ENCODE results near the gene ZDHHC12. TPM values are rescaled to one million over a fixed set of nuclear protein-coding genes. Genes with fewer than 3 reads are reported as not detected.

ZDHHC12 gene
- total and polyA plus RNA-seq, 2 donors (not counting 3 experiments of a cell fraction or from before 2014, with no cell fraction given): 28.8 to 62.0 TPM

GRCh38 chr9:128771745-128772519, 48.0 kb upstream of the ZDHHC12 start, which contains the start of gene ZER1:
Gene ZER1, minus strand, starts transcription at chr9:128771927. Its CDS starts 16,362 bp downstream, at chr9:128755565.
- TSS peak; percentile 88 for BruUV-seq (replicated peaks)
- dilution Hi-C loops (cut with MboI; ENCODE audit: extremely low pct_ligation_motif_present, low sequenced_read_pairs) (no loop called here), intact Hi-C loops (cut with micrococcal nuclease) (loop anchor here (1.0 kb wide), 3 partner anchors 15 to 137 kb away; partner anchors contain the start of genes TBC1D13 and ZDHHC12)
- Histone ChIP-seq H3K27ac (ENCODE audit: insufficient read depth, low read depth, low read length) (peak within 1 kb of the TSS; percentile 39), H3K9me1 (replicated peaks; ENCODE audit: control insufficient read depth, extremely low read depth, insufficient read depth, low read length) (no peaks in the 10 kb centered on the region), H3K36me3 (ENCODE audit: control insufficient read depth in 2 of 2, extremely low read depth in 1 of 2, insufficient read depth in 2 of 2, low read length in 2 of 2) (no peaks in the 10 kb centered on the region), H3K4me3 (replicated peaks in 1 of 3; ENCODE audit: insufficient read depth in 1 of 3, low read depth in 1 of 3, low read length in 3 of 3) (peak within 1 kb of the TSS; percentile 49 to 86 (median 66)), H3K79me2 (ENCODE audit: control insufficient read depth, insufficient read depth, low read length) (no peaks in the 10 kb centered on the region), H3K4me2 (ENCODE audit: insufficient read depth, low read length) (peak within 1 kb of the TSS; percentile 56), H2AFZ (ENCODE audit: low read depth, low read length) (peak within 1 kb of the TSS; percentile 77), H3K27me3 (ENCODE audit: control insufficient read depth in 2 of 2, insufficient read depth in 2 of 2, low read length in 2 of 2) (no peaks in the 10 kb centered on the region), H3K9me3 (replicated peaks; ENCODE audit: control insufficient read depth, insufficient read depth, low read length) (no peaks in the 10 kb centered on the region), H4K20me1 (replicated peaks; ENCODE audit: control insufficient read depth, extremely low read depth, insufficient read depth, low read length) (no peaks in the 10 kb centered on the region), H3K9ac (replicated peaks; ENCODE audit: extremely low read depth, insufficient read depth, low read length) (peak within 1 kb of the TSS; percentile 83), H3K4me1 (ENCODE audit: control insufficient read depth, extremely low read depth, insufficient read depth, low read length) (peaks cover 7% of the 10 kb centered on the region)
- peak; percentile 59 for FAIRE-seq
- POLR2A ChIA-PET: interaction anchor here (0.6 kb wide), 1 partner anchor 43 kb away, joined by 5 read pairs; no protein-coding TSS in a partner anchor
- CTCF ChIA-PET: interaction anchor here (1.1 to 1.4 kb wide), 4 partner anchors 10 to 55 kb away, joined by 3 to 7 read pairs (median 6); partner anchors contain the start of gene ENDOG
- TF ChIP-seq POLR2AphosphoS5 (IDR thresholded peaks at IDR 0.05; ENCODE audit: insufficient read depth, low read depth, low read length): peak; percentile 93
- no peak for TF ChIP-seq GATA2 (IDR thresholded peaks at IDR 0.05; ENCODE audit: insufficient read depth, insufficient read length, low read depth, low read length)
- no peak for TF ChIP-seq EZH2 (IDR thresholded peaks at IDR 0.05; ENCODE audit: borderline replicate concordance, low read depth, low read length, severe bottlenecking)
- TF ChIP-seq JUN (IDR thresholded peaks at IDR 0.05; ENCODE audit: borderline replicate concordance, insufficient read depth, insufficient read length, low read depth): no peak
- no peak for TF ChIP-seq MAX (IDR thresholded peaks at IDR 0.05; ENCODE audit: insufficient read depth, insufficient read length)
- TF ChIP-seq POLR2A (IDR thresholded peaks at IDR 0.05; ENCODE audit: low read depth, low read length): peak; percentile 66
- no peak for TF ChIP-seq FOS (IDR thresholded peaks at IDR 0.05; ENCODE audit: borderline replicate concordance, insufficient read depth, low read length)
- TF ChIP-seq MYC (IDR thresholded peaks at IDR 0.05; ENCODE audit: low read depth, low read length): no peak
- TF ChIP-seq CTCF (IDR thresholded peaks at IDR 0.05; ENCODE audit: extremely low read depth in 1 of 2, insufficient read depth in 1 of 2, low read depth in 1 of 2, low read length in 2 of 2): no peak
- peak; percentile 81 for DNase-seq (ENCODE audit: low read depth, low spot score)
